Skeletal muscle satellite cell (primary cell): Measurements from ENCODE around the gene NCAM1.

Experiments used
- H3K27me3 ChIP-seq: 2 replicates; pipeline ENCODE4 v1.7.0; 2013; ENCODE audit warnings: low read length; ENCODE audit not compliant: control insufficient read depth, insufficient read depth
- H3K36me3 ChIP-seq: 2 replicates; pipeline ENCODE4 v1.7.0; 2013; ENCODE audit warnings: mild to moderate bottlenecking, control low read depth, low read length; ENCODE audit not compliant: insufficient read depth
- H3K4me1 ChIP-seq: 2 replicates; pipeline ENCODE4 v1.7.0; 2013; ENCODE audit warnings: low read length; ENCODE audit not compliant: control insufficient read depth, insufficient read depth
- H3K4me2 ChIP-seq: 2 replicates; pipeline ENCODE4 v1.7.0; 2013; ENCODE audit warnings: mild to moderate bottlenecking, low read length
- H3K4me3 ChIP-seq: 2 replicates; pipeline ENCODE4 v1.7.0; 2013; ENCODE audit warnings: low read length
- H3K9ac ChIP-seq: 2 replicates; pipeline ENCODE4 v1.7.0; 2013; ENCODE audit warnings: mild to moderate bottlenecking, low read depth, low read length, moderate library complexity
- H3K9me3 ChIP-seq: replicated peaks from 2 replicates; pipeline ENCODE4 v1.7.0; 2013; ENCODE audit warnings: mild to moderate bottlenecking, control low read depth, low read length

The NCAM1 gene

GRCh38 chr11:113091481-113091780, 130.2 kb downstream of the NCAM1 start:
- Histone ChIP-seq H3K4me1 (peaks cover 3% of the 10 kb centered on the region), H3K9ac (no peak overlapping the region), H3K9me3 (no peaks in the 10 kb centered on the region), H3K4me3 (no peak overlapping the region), H3K27me3 (no peaks in the 10 kb centered on the region), H3K36me3 (no peaks in the 10 kb centered on the region), H3K4me2 (no peak overlapping the region)

- H3K4me3 ChIP-seq: no peak overlapping the region
- H3K9me3 ChIP-seq: no peaks in the 10 kb centered on the region
- H3K9ac ChIP-seq: no peak overlapping the region
- H3K36me3 ChIP-seq: no peaks in the 10 kb centered on the region
- no peak overlapping the region for H3K4me2 ChIP-seq
- H3K4me1 ChIP-seq: no peaks in the 10 kb centered on the region
- H3K27me3 ChIP-seq: no peaks in the 10 kb centered on the region
Measured at GRCh38 chr11:113096648-113097047, 135.4 kb downstream of the NCAM1 start.

GRCh38 chr11:113103932-113104690, 142.9 kb downstream of the NCAM1 start:
- no peaks in the 10 kb centered on the region for H3K36me3 ChIP-seq
- H3K27me3 ChIP-seq: no peaks in the 10 kb centered on the region
- H3K9me3 ChIP-seq: no peaks in the 10 kb centered on the region
- H3K9ac ChIP-seq: no peak overlapping the region
- no peak overlapping the region for H3K4me2 ChIP-seq
- H3K4me3 ChIP-seq: no peak overlapping the region
- H3K4me1 ChIP-seq: peaks cover 10% of the 10 kb centered on the region

- Histone ChIP-seq H3K4me2 (no peak overlapping the region), H3K4me1 (peaks cover 16% of the 10 kb centered on the region), H3K36me3 (no peaks in the 10 kb centered on the region), H3K27me3 (no peaks in the 10 kb centered on the region), H3K9ac (no peak overlapping the region), H3K9me3 (no peaks in the 10 kb centered on the region), H3K4me3 (no peak overlapping the region)
Measured at GRCh38 chr11:113104691-113105251, 143.6 kb downstream of the NCAM1 start.

GRCh38 chr11:113105592-113105991, 144.4 kb downstream of the NCAM1 start:
- Histone ChIP-seq H3K4me3 (no peak overlapping the region), H3K27me3 (no peaks in the 10 kb centered on the region), H3K4me1 (peaks cover 21% of the 10 kb centered on the region), H3K9ac (no peak overlapping the region), H3K4me2 (no peak overlapping the region), H3K9me3 (no peaks in the 10 kb centered on the region), H3K36me3 (no peaks in the 10 kb centered on the region)

GRCh38 chr11:113106507-113106906, 145.3 kb downstream of the NCAM1 start:
- Histone ChIP-seq H3K4me3 (no peak overlapping the region), H3K4me2 (peak overlapping the region; percentile 27), H3K27me3 (no peaks in the 10 kb centered on the region), H3K4me1 (peaks cover 21% of the 10 kb centered on the region), H3K9me3 (no peaks in the 10 kb centered on the region), H3K36me3 (no peaks in the 10 kb centered on the region), H3K9ac (no peak overlapping the region)

GRCh38 chr11:113110046-113110445, 148.8 kb downstream of the NCAM1 start:
- H3K4me1 ChIP-seq: peaks cover 25% of the 10 kb centered on the region
- H3K9ac ChIP-seq: no peak overlapping the region
- no peaks in the 10 kb centered on the region for H3K9me3 ChIP-seq
- no peak overlapping the region for H3K4me3 ChIP-seq
- H3K27me3 ChIP-seq: no peaks in the 10 kb centered on the region
- no peak overlapping the region for H3K4me2 ChIP-seq
- no peaks in the 10 kb centered on the region for H3K36me3 ChIP-seq

- H3K4me3 ChIP-seq: no peak overlapping the region
- no peak overlapping the region for H3K4me2 ChIP-seq
- no peak overlapping the region for H3K9ac ChIP-seq
- H3K27me3 ChIP-seq: no peaks in the 10 kb centered on the region
- no peaks in the 10 kb centered on the region for H3K9me3 ChIP-seq
- H3K36me3 ChIP-seq: no peaks in the 10 kb centered on the region
- peaks cover 23% of the 10 kb centered on the region for H3K4me1 ChIP-seq
Measured at GRCh38 chr11:113111156-113111555, 149.9 kb downstream of the NCAM1 start.

GRCh38 chr11:113112307-113112706, 151.1 kb downstream of the NCAM1 start:
- no peaks in the 10 kb centered on the region for H3K27me3 ChIP-seq
- no peak overlapping the region for H3K4me2 ChIP-seq
- no peaks in the 10 kb centered on the region for H3K36me3 ChIP-seq
- no peak overlapping the region for H3K4me3 ChIP-seq
- no peak overlapping the region for H3K9ac ChIP-seq
- peaks cover 15% of the 10 kb centered on the region for H3K4me1 ChIP-seq
- H3K9me3 ChIP-seq: no peaks in the 10 kb centered on the region

- Histone ChIP-seq H3K9ac (no peak overlapping the region), H3K4me1 (peaks cover 18% of the 10 kb centered on the region), H3K27me3 (no peaks in the 10 kb centered on the region), H3K36me3 (no peaks in the 10 kb centered on the region), H3K4me3 (no peak overlapping the region), H3K4me2 (no peak overlapping the region), H3K9me3 (no peaks in the 10 kb centered on the region)
Measured at GRCh38 chr11:113113801-113114704, 152.8 kb downstream of the NCAM1 start.

GRCh38 chr11:113114705-113115027, 153.4 kb downstream of the NCAM1 start:
- no peaks in the 10 kb centered on the region for H3K27me3 ChIP-seq
- no peak overlapping the region for H3K9ac ChIP-seq
- no peak overlapping the region for H3K4me3 ChIP-seq
- no peaks in the 10 kb centered on the region for H3K9me3 ChIP-seq
- no peaks in the 10 kb centered on the region for H3K36me3 ChIP-seq
- H3K4me2 ChIP-seq: no peak overlapping the region
- H3K4me1 ChIP-seq: peaks cover 17% of the 10 kb centered on the region
